Ectodermal cell (in vitro differentiated cells): Measurements from ENCODE around the gene LHX8. TPM values are rescaled to one million over a fixed set of nuclear protein-coding genes. Genes with fewer than 3 reads are reported as not detected.
"Not testable (repeated sequence)": the region's sequence is repeated elsewhere in the genome, so short reads cannot be mapped to it uniquely, and the experiment has no call there.

Source experiments
- H3K27ac ChIP-seq: 2 replicates; pipeline ENCODE4 v1.7.0; 2013; ENCODE audit warnings: mild to moderate bottlenecking, low read depth, low read length; ENCODE audit not compliant: insufficient read depth, poor library complexity, severe bottlenecking
- H3K27me3 ChIP-seq: 2 replicates; pipeline ENCODE4 v1.7.0; 2013; ENCODE audit warnings: mild to moderate bottlenecking, low read length; ENCODE audit not compliant: insufficient read depth, control insufficient read depth, poor library complexity, severe bottlenecking
- H3K36me3 ChIP-seq: one replicate; pipeline ENCODE4 v1.7.0; 2013; ENCODE audit warnings: low read length; ENCODE audit not compliant: control insufficient read depth, insufficient read depth
- H3K4me1 ChIP-seq: one replicate; pipeline ENCODE4 v1.7.0; 2013; ENCODE audit warnings: low read length; ENCODE audit not compliant: control insufficient read depth, insufficient read depth
- H3K4me3 ChIP-seq: 2 replicates; pipeline ENCODE4 v1.7.0; 2013; ENCODE audit warnings: low read depth, low read length, control low read depth; ENCODE audit not compliant: insufficient read depth
- H3K9me3 ChIP-seq: 2 replicates; pipeline ENCODE4 v1.7.0; 2013; ENCODE audit warnings: mild to moderate bottlenecking, low read length, moderate library complexity; ENCODE audit not compliant: control insufficient read depth
- WGBS, 2 experiments: methylation state at CpG; one replicate each; pipeline ENCODE4 v1.1.7; 2013; ENCODE audit warnings: missing lambda C conversion rate in 2 of 2; 5-methylcytosine and 5-hydroxymethylcytosine counted together
- polyA plus RNA-seq, 4 experiments: library from polyadenylated mRNA; stranded (reverse); fragments of 50-300 nt; gene quantifications; one replicate each; pipeline ENCODE4 v1.2.3, GENCODE V29; 2013

The LHX8 gene
- polyA plus RNA-seq (2013, experiment 1 of 4): not detected
- polyA plus RNA-seq (2013, experiment 2 of 4): 0.11 TPM
- polyA plus RNA-seq (2013, experiment 3 of 4): not detected
- polyA plus RNA-seq (2013, experiment 4 of 4): not detected

GRCh38 chr1:75133750-75134646 is at the start of gene LHX8:
Gene LHX8, plus strand, starts transcription at chr1:75134388. Its CDS starts 2,227 bp downstream, at chr1:75136615.
- H3K4me3 ChIP-seq: peak within 1 kb of the TSS; percentile 31
- peaks cover 100% of the 10 kb centered on the region for H3K27me3 ChIP-seq
- no peaks in the 10 kb centered on the region for H3K9me3 ChIP-seq
- H3K36me3 ChIP-seq: no peaks in the 10 kb centered on the region
- WGBS, 2 experiments: 0% methylated on average over 22 to 23 of the region's 23 CpGs
- H3K4me1 ChIP-seq: peaks cover 48% of the 10 kb centered on the region
- H3K27ac ChIP-seq: no peak within 1 kb of the TSS

GRCh38 chr1:75085931-75086330 is 48.3 kb upstream of the LHX8 start:
- WGBS, 2 experiments: no CpG with 5 or more reads among the region's 1 CpG
- Histone ChIP-seq H3K4me1 (no peaks in the 10 kb centered on the region), H3K36me3 (no peaks in the 10 kb centered on the region), H3K27me3 (no peaks in the 10 kb centered on the region), H3K27ac (no peak overlapping the region), H3K4me3 (no peak overlapping the region), H3K9me3 (no peaks in the 10 kb centered on the region)

- Histone ChIP-seq H3K4me1 (no peaks in the 10 kb centered on the region), H3K27me3 (no peaks in the 10 kb centered on the region), H3K27ac (no peak overlapping the region), H3K36me3 (no peaks in the 10 kb centered on the region), H3K4me3 (no peak overlapping the region), H3K9me3 (no peaks in the 10 kb centered on the region)
- 100% methylated on average over 1 of the region's 2 CpGs; no CpG with 5 or more reads in 1 of the 2 experiments for WGBS, 2 experiments
These were observed 46.9 kb upstream of the LHX8 start for GRCh38 chr1:75087278-75087677.

GRCh38 chr1:75092141-75092540 is 42.0 kb upstream of the LHX8 start:
- Histone ChIP-seq H3K27me3 (no peaks in the 10 kb centered on the region), H3K4me1 (no peaks in the 10 kb centered on the region), H3K9me3 (no peaks in the 10 kb centered on the region), H3K36me3 (no peaks in the 10 kb centered on the region), H3K4me3 (no peak overlapping the region), H3K27ac (no peak overlapping the region)
- 59 to 77% methylated on average over 1 to 3 of the region's 3 CpGs for WGBS, 2 experiments

- Histone ChIP-seq H3K27ac (no peak overlapping the region), H3K4me3 (no peak overlapping the region), H3K4me1 (no peaks in the 10 kb centered on the region), H3K27me3 (no peaks in the 10 kb centered on the region), H3K36me3 (no peaks in the 10 kb centered on the region), H3K9me3 (no peaks in the 10 kb centered on the region)
- WGBS, 2 experiments: 71 to 100% methylated on average over 1 of the region's 1 CpG
These were observed 36.5 kb upstream of the LHX8 start for GRCh38 chr1:75097654-75098053.

- H3K36me3 ChIP-seq: no peaks in the 10 kb centered on the region
- no peaks in the 10 kb centered on the region for H3K4me1 ChIP-seq
- H3K9me3 ChIP-seq: no peaks in the 10 kb centered on the region
- no peak overlapping the region for H3K27ac ChIP-seq
- H3K4me3 ChIP-seq: no peak overlapping the region
- H3K27me3 ChIP-seq: no peaks in the 10 kb centered on the region
- WGBS, 2 experiments: no CpG with 5 or more reads among the region's 2 CpGs
These were observed 34.6 kb upstream of the LHX8 start for GRCh38 chr1:75099581-75099980.

- Histone ChIP-seq H3K27me3 (no peaks in the 10 kb centered on the region), H3K9me3 (no peaks in the 10 kb centered on the region), H3K36me3 (no peaks in the 10 kb centered on the region), H3K4me3 (no peak overlapping the region), H3K27ac (no peak overlapping the region), H3K4me1 (no peaks in the 10 kb centered on the region)
- 79 to 80% methylated on average over 10 of the region's 10 CpGs for WGBS, 2 experiments
These were observed 33.6 kb upstream of the LHX8 start for GRCh38 chr1:75100481-75101092.

- not testable (repeated sequence) for H3K27ac ChIP-seq, H3K27me3 ChIP-seq, H3K4me3 ChIP-seq, H3K4me1 ChIP-seq, H3K36me3 ChIP-seq, H3K9me3 ChIP-seq
- WGBS, 2 experiments: 92 to 93% methylated on average over 20 to 25 of the region's 26 CpGs
These were observed 21.7 kb upstream of the LHX8 start for GRCh38 chr1:75112362-75112951.

- Histone ChIP-seq H3K9me3 (no peaks in the 10 kb centered on the region), H3K4me1 (no peaks in the 10 kb centered on the region), H3K4me3 (no peak overlapping the region)
These were observed 18.5 kb upstream of the LHX8 start for GRCh38 chr1:75115654-75116053.

GRCh38 chr1:75123756-75124155 is 10.4 kb upstream of the LHX8 start:
- no CpG with 5 or more reads among the region's 1 CpG for WGBS, 2 experiments

More at GRCh38 chr1:75115654-75116053, 18.5 kb upstream of the LHX8 start:
- no peaks in the 10 kb centered on the region for H3K27me3 ChIP-seq
- H3K27ac ChIP-seq: no peak overlapping the region
- no peaks in the 10 kb centered on the region for H3K36me3 ChIP-seq

More at GRCh38 chr1:75123756-75124155, 10.4 kb upstream of the LHX8 start:
- Histone ChIP-seq H3K4me3 (no peak overlapping the region), H3K9me3 (no peaks in the 10 kb centered on the region), H3K27me3 (peaks cover 23% of the 10 kb centered on the region), H3K36me3 (no peaks in the 10 kb centered on the region), H3K4me1 (no peaks in the 10 kb centered on the region), H3K27ac (no peak overlapping the region)
